ENCODE measurements around the gene CADM2.
"Not testable (repeated sequence)": the region's sequence is repeated elsewhere in the genome, so short reads cannot be mapped to it uniquely, and the experiment has no call there.

The CADM2 gene

DNA sequence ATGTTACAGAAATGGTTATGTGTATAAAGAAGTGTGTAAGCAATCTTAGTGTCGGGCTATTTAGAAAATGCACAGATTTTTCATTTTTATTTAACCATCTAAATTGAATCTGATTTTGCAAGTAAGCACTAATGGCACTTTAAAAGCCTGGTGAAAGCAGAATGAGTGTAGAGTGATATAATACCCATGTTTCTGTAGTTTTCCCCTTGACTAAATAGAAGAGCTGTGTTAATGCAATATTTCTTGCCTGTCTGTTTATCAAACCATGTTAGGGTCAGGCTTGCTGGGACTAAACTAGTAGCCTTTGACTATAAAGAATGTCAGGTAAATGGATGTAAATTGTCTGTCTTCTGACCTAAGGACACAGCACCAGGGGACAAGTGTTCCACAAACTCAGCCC, 714.0 kb downstream of the CADM2 start:
- no peak for DNase-seq (ENCODE audit: low spot score)

DNA sequence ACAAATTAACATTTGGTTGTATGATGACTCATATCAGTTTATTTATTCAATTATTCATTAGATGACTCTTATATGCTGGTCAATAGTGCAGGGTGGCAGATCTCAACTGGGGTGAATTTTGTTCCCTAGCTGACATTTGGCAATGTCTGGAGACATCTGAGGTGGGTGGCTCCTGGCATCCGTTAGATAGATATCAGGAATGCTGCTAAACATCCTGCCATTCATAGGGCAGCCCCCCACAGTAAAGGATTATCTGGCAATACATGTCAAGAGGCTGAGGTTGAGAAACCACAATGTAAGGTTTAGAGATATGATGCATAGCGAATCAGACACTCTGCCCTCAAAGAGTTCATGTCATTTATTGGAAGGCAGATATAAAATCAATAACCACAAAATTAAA, 719.9 kb downstream of the CADM2 start:
- DNase-seq (ENCODE audit: low spot score): no peak

DNA sequence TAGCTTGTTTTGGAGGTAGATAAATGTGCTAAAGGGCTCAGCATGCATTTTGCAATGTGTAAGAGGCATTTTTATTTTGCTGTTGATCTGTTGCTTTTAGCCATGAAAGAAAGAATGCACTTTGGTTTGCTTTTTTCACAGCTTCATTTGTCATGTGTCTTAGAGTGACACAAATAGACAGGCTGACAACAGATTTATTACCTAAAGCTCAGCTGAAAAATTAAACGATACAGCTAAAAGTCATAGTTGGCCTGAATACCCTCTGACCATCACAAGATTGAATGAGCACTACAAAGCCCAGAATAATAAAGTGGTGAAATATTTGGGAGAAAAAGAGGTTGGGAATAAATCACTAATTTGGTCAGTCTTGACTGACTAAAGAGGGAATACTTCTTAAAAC, 723.1 kb downstream of the CADM2 start:
- no peak for DNase-seq (ENCODE audit: low spot score)

DNA sequence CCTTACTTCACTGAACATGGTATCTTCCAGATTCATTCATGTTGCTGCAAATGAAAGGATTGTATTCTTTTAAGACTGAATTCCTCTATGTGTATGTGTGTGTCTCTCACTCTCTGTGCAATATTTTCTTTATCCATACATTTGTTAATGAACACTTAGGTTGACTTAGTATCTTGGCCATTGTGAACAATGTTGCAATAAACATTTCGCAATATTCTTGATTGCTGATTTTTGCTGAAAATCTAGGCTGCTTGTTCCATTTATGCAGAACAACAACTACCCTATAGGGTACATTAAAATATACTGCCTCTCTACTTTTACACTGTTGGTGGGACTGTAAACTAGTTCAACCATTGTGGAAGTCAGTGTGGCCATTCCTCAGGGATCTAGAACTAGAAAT, 732.4 kb downstream of the CADM2 start:
- no peak for DNase-seq (ENCODE audit: low spot score)

DNA sequence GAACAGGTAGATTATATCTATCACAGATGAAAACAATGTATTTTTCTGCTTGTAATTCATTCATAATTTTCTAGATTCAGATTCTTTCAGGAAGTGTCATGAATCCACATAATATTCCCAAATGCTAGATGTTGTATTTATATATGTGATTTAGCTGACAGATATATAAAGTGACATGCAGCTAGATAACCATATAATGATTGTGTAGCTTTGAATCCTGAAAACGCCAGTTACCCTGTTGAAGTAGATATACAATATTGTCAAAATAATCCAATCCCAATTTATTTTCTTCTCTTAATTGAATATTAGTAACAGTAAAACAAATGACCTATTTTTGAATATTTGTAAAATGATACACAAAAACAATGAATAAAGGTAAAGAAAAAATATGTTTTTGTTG, 738.4 kb downstream of the CADM2 start:
- DNase-seq (ENCODE audit: low spot score): no peak

DNA sequence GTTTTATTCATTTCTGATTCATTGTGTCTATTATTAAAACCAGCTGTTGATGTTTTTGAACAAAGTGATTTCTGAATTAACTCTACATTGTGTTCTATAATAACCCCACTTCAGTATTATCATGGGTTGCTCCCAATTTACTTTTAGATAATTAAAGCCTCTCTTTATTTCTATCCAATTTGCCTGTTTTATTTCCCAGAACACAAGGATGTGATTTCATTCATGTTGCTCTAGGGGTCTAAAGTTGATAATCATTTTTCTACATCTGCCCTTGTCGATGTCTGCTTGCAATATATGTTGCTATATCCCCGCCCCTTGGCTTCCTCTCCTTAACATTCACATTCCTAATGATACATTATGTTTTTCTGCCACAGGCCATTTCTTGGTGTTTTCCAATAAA, 747.3 kb downstream of the CADM2 start:
- DNase-seq (ENCODE audit: low spot score): no peak

DNA sequence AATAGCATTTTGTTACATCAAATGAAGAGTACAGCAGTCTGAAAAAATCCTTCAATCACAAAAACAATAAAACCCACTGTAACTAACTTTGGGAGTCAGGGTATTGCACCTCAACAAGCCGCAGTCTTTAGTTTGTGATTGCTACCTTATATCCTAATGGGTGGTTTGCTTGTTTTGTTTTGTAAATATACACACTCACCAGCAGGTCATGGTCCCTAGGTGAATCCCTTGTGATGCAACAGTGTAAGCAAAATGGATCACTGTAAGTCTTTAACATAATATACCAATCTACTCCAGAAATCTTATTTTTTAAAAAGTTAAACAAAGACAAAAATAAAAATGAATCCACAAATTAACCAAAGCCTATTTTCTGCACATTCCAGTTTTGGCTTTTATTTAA, 749.5 kb downstream of the CADM2 start:
- not testable (repeated sequence) for DNase-seq (ENCODE audit: low spot score)

DNA sequence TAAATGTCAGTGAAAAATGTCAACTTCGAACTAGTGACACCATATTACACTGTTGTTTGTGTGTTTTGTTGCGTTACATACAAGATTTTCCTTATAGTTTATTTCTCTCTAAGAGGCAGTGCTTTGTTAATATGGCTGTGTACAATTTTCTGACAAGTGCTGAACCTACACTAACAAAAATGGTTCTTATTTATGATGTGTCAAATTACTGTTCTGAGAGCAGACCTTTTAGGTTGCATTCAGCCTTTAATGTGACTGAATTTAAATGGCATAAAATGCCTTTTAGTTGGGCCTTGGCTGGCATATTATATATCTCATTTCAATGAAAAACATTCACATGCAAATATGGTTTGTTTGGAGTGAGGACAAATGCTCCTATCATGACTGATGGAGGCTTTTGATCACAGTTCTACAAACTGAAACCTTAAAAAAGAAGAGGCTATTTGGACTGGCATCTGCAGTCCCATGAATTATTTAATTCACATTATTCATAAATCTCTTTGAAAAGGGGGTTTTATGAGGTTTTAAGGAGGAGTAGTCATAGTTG, 750.6 kb downstream of the CADM2 start:
- no peak for DNase-seq (ENCODE audit: low spot score)

DNA sequence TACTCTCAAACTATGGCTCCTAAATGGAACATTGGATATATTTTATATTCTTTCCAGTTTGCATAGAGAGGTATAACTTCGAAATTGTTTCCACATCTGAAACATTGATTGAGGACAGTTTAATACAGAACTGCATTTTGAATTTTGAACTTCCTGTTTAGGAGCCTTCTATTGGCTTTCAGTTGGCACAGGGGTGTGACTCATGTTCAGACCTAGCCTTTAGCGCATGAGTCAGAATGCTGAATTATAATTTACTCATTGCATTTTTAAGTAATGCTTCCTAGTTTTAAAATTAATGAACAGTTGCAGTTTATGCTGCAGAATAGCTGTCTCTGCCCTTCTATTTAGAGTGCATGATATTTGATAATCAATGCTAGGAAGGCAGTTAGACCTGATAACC, 751.7 kb downstream of the CADM2 start:
- DNase-seq (ENCODE audit: low spot score): no peak

DNA sequence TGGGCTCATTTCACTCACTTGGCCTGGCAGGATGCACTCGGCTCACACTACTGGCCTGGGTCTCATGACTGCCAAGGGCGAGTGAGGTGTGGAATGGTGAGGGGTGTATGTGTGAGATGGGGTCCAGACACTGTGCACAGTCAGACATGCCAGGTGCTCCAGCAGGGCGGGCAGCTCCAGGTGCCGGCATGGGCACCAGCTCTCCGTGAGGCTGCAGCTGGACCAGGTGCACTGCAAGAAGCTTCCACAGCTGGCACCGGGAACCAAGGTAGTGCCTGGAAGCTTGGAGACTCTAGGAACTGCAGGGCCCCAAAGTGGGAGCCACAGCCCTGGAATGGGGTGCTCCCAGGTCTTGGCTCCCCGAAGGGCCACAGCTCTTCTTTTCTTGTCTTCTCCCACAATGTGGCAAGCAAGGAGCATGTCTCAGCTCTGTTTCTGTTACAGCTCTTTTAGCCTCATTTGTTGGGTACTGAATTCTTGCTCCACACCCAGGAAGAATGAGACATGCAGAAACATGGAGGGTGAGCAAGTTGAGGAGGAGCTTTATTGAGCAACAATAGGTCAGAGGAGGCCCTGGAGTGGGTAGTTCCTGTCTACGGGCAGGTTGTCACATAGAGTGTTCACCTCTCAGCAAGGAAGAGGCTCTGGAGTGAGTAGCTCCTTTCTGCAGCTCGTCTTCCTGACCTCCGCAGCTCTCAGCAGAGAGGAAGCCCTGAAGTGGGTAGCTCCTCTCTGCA, 762.8 kb downstream of the CADM2 start:
- DNase-seq (ENCODE audit: low spot score): no peak

DNA sequence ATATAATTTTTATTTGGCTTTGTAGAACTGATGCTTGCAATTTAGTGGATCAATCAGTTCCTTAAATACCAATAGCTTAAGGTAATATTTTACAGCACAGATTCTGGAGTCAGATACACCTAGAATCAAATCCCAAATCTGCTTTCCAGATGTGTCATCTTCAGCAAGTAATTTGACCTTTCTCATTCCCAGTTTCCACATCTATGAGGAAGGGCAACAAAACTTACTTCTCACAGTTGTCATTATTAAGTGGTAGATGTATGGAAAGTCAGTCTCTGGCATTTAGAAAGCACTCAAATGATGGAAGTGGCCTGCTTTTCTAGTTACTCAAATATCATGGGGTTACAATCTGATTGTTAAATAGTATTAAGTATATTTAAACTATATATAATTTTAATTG, 767.0 kb downstream of the CADM2 start:
- DNase-seq (ENCODE audit: low spot score): no peak

DNA sequence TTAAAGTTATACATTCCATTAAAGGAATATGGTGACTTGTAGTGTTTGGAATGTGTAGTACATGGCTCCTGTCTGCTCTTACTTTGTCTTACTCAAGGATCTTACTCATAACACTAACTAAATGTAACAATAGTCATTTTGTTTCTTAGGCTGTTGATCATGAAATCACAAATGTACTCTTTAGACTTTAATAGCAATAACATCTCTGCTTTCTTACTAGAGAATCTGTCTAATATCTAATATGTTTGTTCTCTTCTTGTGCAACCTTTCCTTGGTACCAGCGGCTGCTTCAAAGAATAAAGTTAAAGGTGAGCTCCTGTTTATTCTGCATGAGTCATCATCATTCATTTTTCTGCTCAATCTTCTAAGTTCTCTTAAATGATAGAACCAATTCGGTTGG, 767.5 kb downstream of the CADM2 start:
- no peak for DNase-seq (ENCODE audit: low spot score)

DNA sequence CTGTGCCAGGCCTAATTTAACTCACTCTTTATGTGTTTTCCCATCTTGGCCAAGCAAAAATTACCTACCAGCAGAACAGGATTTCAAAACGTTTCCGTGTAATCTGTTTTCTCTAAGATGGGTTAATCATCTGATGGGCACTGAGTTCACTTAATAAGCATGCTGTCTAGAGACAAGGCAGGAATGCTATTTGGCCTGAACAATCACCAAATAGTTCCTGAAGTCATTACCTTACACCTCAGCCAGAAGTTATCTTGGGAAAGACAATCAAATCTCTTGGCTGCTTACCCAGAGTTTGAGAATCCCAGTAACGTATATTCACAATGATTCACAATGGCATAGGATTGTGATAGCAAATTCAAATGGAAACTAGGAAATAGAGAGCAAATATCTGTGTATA, 779.1 kb downstream of the CADM2 start:
- no peak for DNase-seq (ENCODE audit: low spot score)

DNA sequence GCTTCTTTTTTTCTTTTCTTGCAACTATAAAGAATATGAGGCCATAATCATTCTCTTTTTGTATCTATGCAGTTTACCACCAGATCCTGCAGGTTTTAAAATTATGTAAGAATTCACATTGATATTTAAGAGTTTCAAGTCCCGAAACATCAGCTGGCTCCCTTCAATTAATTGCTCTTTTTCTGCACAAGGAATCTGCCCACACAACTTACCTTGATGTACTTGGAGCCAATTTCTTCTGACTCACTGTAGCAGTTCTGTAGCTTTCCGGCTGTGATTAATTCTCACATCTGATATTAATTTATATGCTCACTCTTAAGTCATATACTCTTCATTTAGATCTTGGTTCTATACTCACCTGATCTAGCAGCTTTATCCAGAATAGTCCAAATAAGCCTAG, 781.8 kb downstream of the CADM2 start:
- DNase-seq (ENCODE audit: low spot score): no peak

DNA sequence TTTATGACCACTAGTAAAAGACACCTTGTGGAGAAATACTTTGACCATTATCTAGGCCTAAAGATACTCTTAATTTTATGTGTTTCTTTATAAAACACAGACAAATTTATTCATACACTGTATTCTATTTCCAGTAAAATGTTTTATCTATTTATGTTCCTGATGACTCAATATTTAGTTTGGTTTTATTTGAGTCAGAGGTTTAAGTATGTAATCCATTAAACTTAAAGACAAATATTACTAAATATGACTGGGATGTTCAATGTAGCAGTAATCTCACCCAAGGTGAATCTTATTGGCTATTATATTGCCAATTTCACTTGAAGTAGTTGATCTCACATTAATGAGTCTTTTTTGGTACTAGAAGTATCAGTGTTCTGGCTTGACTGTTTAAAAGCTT, 799.7 kb downstream of the CADM2 start:
- no peak for DNase-seq (ENCODE audit: low spot score)

DNA sequence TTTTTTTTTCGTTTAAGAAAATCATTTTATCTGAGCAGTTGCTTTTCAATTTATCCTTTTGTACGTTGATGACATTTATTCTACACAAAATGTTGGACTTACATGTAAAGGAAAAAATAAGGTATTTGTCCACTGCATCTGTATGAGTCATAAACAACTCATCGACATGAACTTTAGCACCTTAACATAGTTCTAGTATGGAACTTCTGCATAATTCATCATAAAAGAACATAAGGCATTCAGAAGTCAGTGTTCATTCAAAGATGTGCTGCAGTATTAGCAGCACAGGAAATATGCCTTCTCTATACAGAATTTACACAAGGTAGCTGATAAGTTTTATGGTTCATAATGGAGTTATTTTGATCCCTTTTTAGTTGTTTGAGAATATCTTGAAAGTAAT, 801.6 kb downstream of the CADM2 start:
- no peak for DNase-seq (ENCODE audit: low spot score)

DNA sequence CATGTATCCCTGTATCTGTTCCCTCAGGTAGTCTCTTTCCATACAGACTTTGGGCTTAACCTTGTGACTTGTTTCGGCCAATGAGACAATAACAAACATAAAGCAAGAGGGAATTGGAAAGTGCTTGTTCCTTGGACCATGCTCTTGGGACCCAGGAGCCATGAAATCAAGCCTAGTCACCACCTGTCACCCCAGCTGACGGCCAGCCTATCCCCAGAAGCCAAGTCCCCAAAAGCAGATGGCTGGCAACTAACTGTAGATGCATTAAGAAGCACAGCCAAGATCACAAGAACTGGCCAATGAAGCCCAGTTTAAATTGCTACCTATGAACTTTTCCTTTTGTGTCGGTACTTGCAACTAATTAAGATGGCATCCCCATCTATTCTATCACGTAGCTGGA, 822.0 kb downstream of the CADM2 start:
- DNase-seq (ENCODE audit: low spot score): no peak

DNA sequence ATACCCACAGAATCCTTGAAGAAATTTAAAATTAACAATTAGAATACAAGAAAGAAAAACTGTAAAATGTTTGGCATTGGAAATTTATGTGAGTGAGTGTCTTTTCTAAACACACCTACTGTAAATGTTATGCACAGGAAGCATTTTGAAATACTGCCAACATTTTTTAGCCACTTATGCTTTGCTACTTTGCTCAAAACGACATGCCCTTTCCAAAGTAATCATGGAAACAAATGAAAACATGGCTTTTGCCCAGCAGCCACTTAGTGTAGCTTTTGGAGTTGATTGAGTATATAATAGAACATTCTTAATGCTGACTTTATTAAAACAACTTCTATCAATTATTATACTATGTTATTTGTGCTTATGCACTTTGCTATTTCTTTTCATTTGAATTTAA, 823.0 kb downstream of the CADM2 start:
- DNase-seq (ENCODE audit: low spot score): no peak

DNA sequence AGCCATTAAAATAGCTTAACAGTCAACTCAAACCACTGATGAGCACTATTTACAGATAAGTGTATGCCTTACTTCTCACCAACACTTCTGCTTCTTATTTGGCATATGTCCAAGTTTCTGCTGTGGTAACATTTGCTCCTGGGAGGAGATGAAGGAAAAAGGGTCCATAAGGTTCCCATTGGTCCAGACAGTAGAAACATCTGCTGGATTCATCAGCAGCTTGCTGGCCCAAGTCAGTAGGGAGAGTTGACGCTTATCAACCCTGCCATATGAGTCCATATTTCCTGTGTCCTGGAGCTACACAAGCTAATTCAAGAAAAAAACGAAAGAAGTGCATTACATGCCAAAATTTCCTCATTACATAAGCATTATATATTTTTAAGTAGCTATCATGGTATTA, 824.5 kb downstream of the CADM2 start:
- DNase-seq (ENCODE audit: low spot score): no peak

DNA sequence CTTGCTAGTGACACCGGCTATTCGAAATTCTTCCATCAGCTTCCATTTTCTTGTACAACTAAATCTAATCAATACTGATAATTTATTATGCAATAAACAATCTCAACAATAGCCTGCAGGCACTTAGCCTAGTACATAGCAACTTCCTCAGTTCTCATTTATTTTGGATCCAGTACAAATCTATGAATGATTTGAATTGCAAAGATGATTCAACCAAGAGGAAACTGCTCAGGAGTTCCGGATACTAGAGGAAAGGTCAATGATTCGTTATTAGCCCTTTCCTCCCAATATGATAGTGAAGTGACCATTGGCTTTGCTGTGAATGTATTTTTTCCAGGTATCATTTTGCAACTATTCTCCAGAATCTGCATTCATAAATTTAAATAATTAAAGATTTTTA, 827.0 kb downstream of the CADM2 start:
- DNase-seq (ENCODE audit: low spot score): no peak

DNA sequence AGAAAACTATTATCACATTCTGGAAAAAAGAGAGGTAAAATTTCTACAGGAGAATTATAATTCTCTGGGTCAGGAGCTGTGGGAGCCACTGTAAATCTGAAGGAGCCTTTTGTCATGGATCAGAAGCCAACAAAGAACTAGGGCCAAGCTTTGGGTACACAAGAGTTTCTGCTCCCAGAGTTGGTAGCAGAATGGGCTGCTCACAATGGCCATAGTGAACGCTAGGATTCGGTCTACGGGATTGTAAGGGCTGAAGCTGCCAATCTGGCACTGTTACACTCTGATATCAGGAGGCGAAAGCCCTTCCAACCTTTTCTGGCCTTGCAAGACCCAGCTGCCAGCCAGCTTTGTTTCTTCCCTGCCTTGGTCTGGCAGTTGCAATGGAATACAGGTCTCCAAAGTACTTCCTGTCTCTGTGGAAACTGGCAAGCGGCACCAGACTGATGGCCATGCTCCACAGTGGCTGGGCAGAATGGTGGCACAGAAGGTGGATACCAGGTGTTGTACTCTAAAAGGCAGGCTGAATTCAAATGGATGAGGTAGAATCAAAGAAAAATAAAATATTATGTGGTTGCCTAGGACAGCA, 831.7 kb downstream of the CADM2 start:
- peak; percentile 57 for DNase-seq (ENCODE audit: low spot score)

DNA sequence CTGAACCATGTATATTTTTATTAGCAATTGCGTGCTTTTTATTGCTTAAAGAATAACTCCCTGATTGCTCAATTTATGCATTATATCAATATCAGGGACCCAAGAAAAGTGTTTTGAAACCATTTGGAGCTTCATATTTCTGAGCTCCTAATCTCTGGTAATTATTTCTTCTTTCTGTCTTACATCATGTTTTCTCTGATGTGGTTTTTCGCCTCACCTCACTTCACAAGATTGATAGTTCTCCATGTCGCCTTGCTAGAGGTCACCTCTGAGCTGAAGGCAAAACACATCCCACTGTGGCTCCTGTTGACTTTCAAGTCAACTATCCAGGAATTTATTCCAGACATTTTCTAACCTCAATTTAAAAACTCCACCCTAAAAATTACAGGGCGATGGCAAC, 837.4 kb downstream of the CADM2 start:
- no peak for DNase-seq (ENCODE audit: low spot score)

DNA sequence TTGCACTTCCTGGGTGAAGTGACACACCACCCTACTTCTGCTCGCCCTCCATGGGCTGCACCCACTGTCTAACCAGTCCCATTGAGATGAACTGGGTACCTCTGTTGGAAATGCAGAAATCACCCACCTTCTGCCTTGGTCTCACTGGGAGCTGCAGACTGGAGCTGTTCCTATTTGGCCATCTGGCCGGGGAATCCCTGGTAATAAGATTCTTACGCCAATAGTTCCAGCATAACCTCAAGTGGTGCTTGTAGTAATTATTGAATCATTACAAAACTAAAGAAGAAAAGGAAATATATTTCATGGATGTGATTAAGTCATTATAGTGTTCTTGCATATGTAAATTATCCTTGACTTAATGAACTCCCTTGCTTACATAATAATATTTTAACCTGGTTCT, 841.9 kb downstream of the CADM2 start:
- DNase-seq (ENCODE audit: low spot score): no peak

DNA sequence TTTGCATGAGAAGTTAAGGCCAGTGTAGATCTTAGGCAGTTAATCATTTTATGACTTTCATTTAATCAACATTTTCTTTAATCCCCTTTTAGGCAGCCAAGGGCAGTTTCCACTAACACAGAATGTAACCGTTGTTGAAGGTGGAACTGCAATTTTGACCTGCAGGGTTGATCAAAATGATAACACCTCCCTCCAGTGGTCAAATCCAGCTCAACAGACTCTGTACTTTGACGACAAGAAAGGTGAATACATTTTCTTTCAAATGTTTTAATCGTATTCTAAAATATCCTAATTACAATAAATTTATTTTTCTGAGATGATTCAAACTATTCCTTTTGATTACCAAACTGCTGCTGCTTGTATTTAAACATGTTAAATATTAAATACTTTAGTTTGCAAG, 843.2 kb downstream of the CADM2 start:
- no peak for DNase-seq (ENCODE audit: low spot score)

Measured in left forelimb (tissue), 1 donor.